ENCODE results near the gene CCNDBP1.

CCNDBP1 gene

DNA sequence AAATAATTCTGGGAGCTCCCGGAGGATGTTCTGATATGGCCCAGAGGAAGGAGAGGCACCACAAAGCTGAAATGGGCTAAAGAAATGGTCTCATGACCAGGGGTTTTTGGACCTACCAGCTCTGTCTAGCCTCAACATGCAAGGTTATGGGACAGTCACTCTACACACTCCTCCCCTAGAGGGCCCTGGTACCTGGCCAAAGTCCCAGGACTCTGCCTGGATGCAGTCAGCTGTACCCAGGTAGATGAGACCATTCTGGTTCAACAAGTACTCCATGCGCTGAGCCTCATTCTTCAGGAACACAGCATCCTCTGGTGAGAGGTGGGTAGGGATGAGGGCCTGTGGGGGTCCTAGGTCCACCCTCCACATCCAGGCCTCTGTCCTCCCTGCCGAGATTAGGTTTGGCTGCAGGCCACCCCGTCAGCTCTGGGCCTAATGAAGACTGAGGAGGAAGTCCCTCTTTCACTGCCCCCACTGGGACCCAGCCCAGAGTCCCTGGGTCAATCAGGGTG is 26.1 kb downstream of the CCNDBP1 start:
- Histone ChIP-seq H3K9me3 (ENCODE audit: insufficient read depth, low read depth, low read length) (no peaks in the 10 kb centered on the region), H3K4me2 (ENCODE audit: low read depth, low read length, poor library complexity, severe bottlenecking) (no peak overlapping the region), H4K20me1 (ENCODE audit: insufficient read depth, low read length, poor library complexity, severe bottlenecking) (no peaks in the 10 kb centered on the region), H3K4me1 (ENCODE audit: insufficient read depth, low read length, poor library complexity, severe bottlenecking) (no peaks in the 10 kb centered on the region), H3K36me3 (ENCODE audit: insufficient read depth, low read length) (no peaks in the 10 kb centered on the region), H3K79me2 (ENCODE audit: insufficient read depth, low read length) (no peaks in the 10 kb centered on the region), H2AFZ (ENCODE audit: low read length) (no peak overlapping the region), H3F3A (ENCODE audit: low read depth) (no peaks in the 10 kb centered on the region), H3K9ac (ENCODE audit: low read depth, low read length, poor library complexity, severe bottlenecking) (no peak overlapping the region), H3K4me3 (ENCODE audit: low read length, poor library complexity, severe bottlenecking) (no peak overlapping the region), H3K27me3 (ENCODE audit: insufficient read depth, low read length, poor library complexity, severe bottlenecking) (no peaks in the 10 kb centered on the region), H3K9me2 (replicated peaks; ENCODE audit: low read depth, low read length) (no peaks in the 10 kb centered on the region)
- no peak for TF ChIP-seq EZH2phosphoT487 (IDR thresholded peaks at IDR 0.05; ENCODE audit: borderline replicate concordance)
- TF ChIP-seq, protein P1, sequence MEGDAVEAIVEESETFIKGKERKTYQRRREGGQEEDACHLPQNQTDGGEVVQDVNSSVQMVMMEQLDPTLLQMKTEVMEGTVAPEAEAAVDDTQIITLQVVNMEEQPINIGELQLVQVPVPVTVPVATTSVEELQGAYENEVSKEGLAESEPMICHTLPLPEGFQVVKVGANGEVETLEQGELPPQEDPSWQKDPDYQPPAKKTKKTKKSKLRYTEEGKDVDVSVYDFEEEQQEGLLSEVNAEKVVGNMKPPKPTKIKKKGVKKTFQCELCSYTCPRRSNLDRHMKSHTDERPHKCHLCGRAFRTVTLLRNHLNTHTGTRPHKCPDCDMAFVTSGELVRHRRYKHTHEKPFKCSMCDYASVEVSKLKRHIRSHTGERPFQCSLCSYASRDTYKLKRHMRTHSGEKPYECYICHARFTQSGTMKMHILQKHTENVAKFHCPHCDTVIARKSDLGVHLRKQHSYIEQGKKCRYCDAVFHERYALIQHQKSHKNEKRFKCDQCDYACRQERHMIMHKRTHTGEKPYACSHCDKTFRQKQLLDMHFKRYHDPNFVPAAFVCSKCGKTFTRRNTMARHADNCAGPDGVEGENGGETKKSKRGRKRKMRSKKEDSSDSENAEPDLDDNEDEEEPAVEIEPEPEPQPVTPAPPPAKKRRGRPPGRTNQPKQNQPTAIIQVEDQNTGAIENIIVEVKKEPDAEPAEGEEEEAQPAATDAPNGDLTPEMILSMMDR (conservative IDR thresholded peaks at IDR 0.05; ENCODE audit: low read length): no peak

DNA sequence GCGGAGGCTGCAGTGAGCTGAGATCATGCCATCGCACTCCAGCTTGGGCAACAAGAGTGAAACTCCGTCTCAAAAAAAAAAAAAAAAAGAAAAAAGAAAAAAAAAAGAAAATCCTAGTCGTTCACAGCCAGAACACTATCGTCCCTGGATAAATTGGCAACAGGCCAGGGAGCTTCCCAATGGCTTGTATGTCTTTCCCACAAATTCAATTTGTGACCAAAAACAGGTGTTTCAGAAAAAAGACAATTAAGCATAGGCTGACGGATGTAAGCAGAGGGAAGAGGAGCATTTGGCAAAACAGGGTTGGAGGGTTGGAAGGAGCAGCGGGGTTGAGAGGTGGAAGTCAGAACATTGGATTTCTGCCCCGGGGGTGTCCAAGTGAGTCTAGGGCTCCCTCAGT is 27.1 kb downstream of the CCNDBP1 start:
- Histone ChIP-seq H4K20me1 (ENCODE audit: insufficient read depth, low read length, poor library complexity, severe bottlenecking) (no peaks in the 10 kb centered on the region), H3K9ac (ENCODE audit: low read depth, low read length, poor library complexity, severe bottlenecking) (no peak overlapping the region), H3K9me2 (replicated peaks; ENCODE audit: low read depth, low read length) (no peaks in the 10 kb centered on the region), H3F3A (ENCODE audit: low read depth) (no peaks in the 10 kb centered on the region), H3K27me3 (ENCODE audit: insufficient read depth, low read length, poor library complexity, severe bottlenecking) (no peaks in the 10 kb centered on the region), H3K4me3 (ENCODE audit: low read length, poor library complexity, severe bottlenecking) (no peak overlapping the region), H2AFZ (ENCODE audit: low read length) (no peak overlapping the region), H3K9me3 (ENCODE audit: insufficient read depth, low read depth, low read length) (no peaks in the 10 kb centered on the region), H3K36me3 (ENCODE audit: insufficient read depth, low read length) (no peaks in the 10 kb centered on the region), H3K4me1 (ENCODE audit: insufficient read depth, low read length, poor library complexity, severe bottlenecking) (no peaks in the 10 kb centered on the region), H3K79me2 (ENCODE audit: insufficient read depth, low read length) (no peaks in the 10 kb centered on the region), H3K4me2 (ENCODE audit: low read depth, low read length, poor library complexity, severe bottlenecking) (no peak overlapping the region)
- TF ChIP-seq, protein P1 (conservative IDR thresholded peaks at IDR 0.05; ENCODE audit: low read length): no peak
- TF ChIP-seq EZH2phosphoT487 (IDR thresholded peaks at IDR 0.05; ENCODE audit: borderline replicate concordance): no peak

GRCh38 chr15:43212951-43213350 is 27.7 kb downstream of the CCNDBP1 start:
- H3K79me2 ChIP-seq (ENCODE audit: insufficient read depth, low read length): no peaks in the 10 kb centered on the region
- TF ChIP-seq EZH2phosphoT487 (IDR thresholded peaks at IDR 0.05; ENCODE audit: borderline replicate concordance): no peak
- H3K9me3 ChIP-seq (ENCODE audit: insufficient read depth, low read depth, low read length): no peaks in the 10 kb centered on the region
- no peak overlapping the region for H2AFZ ChIP-seq (ENCODE audit: low read length)
- H3K9ac ChIP-seq (ENCODE audit: low read depth, low read length, poor library complexity, severe bottlenecking): no peak overlapping the region
- H3K4me3 ChIP-seq (ENCODE audit: low read length, poor library complexity, severe bottlenecking): no peak overlapping the region
- H4K20me1 ChIP-seq (ENCODE audit: insufficient read depth, low read length, poor library complexity, severe bottlenecking): no peaks in the 10 kb centered on the region
- H3K36me3 ChIP-seq (ENCODE audit: insufficient read depth, low read length): no peaks in the 10 kb centered on the region
- H3K9me2 ChIP-seq (replicated peaks; ENCODE audit: low read depth, low read length): no peaks in the 10 kb centered on the region
- no peaks in the 10 kb centered on the region for H3F3A ChIP-seq (ENCODE audit: low read depth)
- no peaks in the 10 kb centered on the region for H3K4me1 ChIP-seq (ENCODE audit: insufficient read depth, low read length, poor library complexity, severe bottlenecking)
- no peak overlapping the region for H3K4me2 ChIP-seq (ENCODE audit: low read depth, low read length, poor library complexity, severe bottlenecking)
- no peaks in the 10 kb centered on the region for H3K27me3 ChIP-seq (ENCODE audit: insufficient read depth, low read length, poor library complexity, severe bottlenecking)

- H2AFZ ChIP-seq (ENCODE audit: low read length): no peak overlapping the region
- no peaks in the 10 kb centered on the region for H3K27me3 ChIP-seq (ENCODE audit: insufficient read depth, low read length, poor library complexity, severe bottlenecking)
- H3K79me2 ChIP-seq (ENCODE audit: insufficient read depth, low read length): no peaks in the 10 kb centered on the region
- TF ChIP-seq EZH2phosphoT487 (IDR thresholded peaks at IDR 0.05; ENCODE audit: borderline replicate concordance): no peak
- TF ChIP-seq, protein P1 (conservative IDR thresholded peaks at IDR 0.05; ENCODE audit: low read length): no peak
- no peaks in the 10 kb centered on the region for H3F3A ChIP-seq (ENCODE audit: low read depth)
- no peak overlapping the region for H3K4me3 ChIP-seq (ENCODE audit: low read length, poor library complexity, severe bottlenecking)
- H3K9me2 ChIP-seq (replicated peaks; ENCODE audit: low read depth, low read length): no peaks in the 10 kb centered on the region
- no peak overlapping the region for H3K4me2 ChIP-seq (ENCODE audit: low read depth, low read length, poor library complexity, severe bottlenecking)
- H3K9ac ChIP-seq (ENCODE audit: low read depth, low read length, poor library complexity, severe bottlenecking): no peak overlapping the region
- no peaks in the 10 kb centered on the region for H3K4me1 ChIP-seq (ENCODE audit: insufficient read depth, low read length, poor library complexity, severe bottlenecking)
- no peaks in the 10 kb centered on the region for H4K20me1 ChIP-seq (ENCODE audit: insufficient read depth, low read length, poor library complexity, severe bottlenecking)
- H3K9me3 ChIP-seq (ENCODE audit: insufficient read depth, low read depth, low read length): no peaks in the 10 kb centered on the region
- no peaks in the 10 kb centered on the region for H3K36me3 ChIP-seq (ENCODE audit: insufficient read depth, low read length)
Observed at GRCh38 chr15:43213466-43213865, 28.3 kb downstream of the CCNDBP1 start.
